NAMALWA (cell line): ENCODE data around the gene FRYL.
A peak's percentile ranks its signal among the peaks of the same experiment; 100 is the strongest.
"Not testable (repeated sequence)": the region's sequence is repeated elsewhere in the genome, so short reads cannot be mapped to it uniquely, and the experiment has no call there.

Experiments
- DNase-seq: peaks from one replicate; pipeline ENCODE4 v3.0.0-alpha.2; 2015; ENCODE audit warnings: low spot score

The FRYL gene

GRCh38 chr4:48698029-48698971 lies 81.8 kb downstream of the FRYL start:
- no peak for DNase-seq

- not testable (repeated sequence) for DNase-seq
These were observed 82.6 kb downstream of the FRYL start for GRCh38 chr4:48697516-48697915.

GRCh38 chr4:48694824-48695223 lies 85.3 kb downstream of the FRYL start:
- no peak for DNase-seq

GRCh38 chr4:48693856-48694574 lies 86.1 kb downstream of the FRYL start:
- no peak for DNase-seq

GRCh38 chr4:48692897-48693296 lies 87.2 kb downstream of the FRYL start:
- DNase-seq = no peak

- DNase-seq = no peak
These were observed 88.0 kb downstream of the FRYL start for GRCh38 chr4:48692044-48692443.

GRCh38 chr4:48688953-48689352 lies 91.1 kb downstream of the FRYL start:
- DNase-seq = no peak

- no peak for DNase-seq
These were observed 92.6 kb downstream of the FRYL start for GRCh38 chr4:48687313-48688051.

- no peak for DNase-seq
These were observed 93.7 kb downstream of the FRYL start for GRCh38 chr4:48686369-48686768.

- DNase-seq = peak; percentile 45
These were observed 96.1 kb downstream of the FRYL start for GRCh38 chr4:48683784-48684666.

GRCh38 chr4:48682870-48683269 lies 97.2 kb downstream of the FRYL start:
- DNase-seq = not testable (repeated sequence)

- peak; percentile 24 for DNase-seq
These were observed 98.2 kb downstream of the FRYL start for GRCh38 chr4:48681856-48682255.

- DNase-seq = no peak
These were observed 99.1 kb downstream of the FRYL start for GRCh38 chr4:48680848-48681568.

GRCh38 chr4:48673537-48673936 lies 106.5 kb downstream of the FRYL start:
- no peak for DNase-seq

- no peak for DNase-seq
These were observed 109.5 kb downstream of the FRYL start for GRCh38 chr4:48670587-48670986.

GRCh38 chr4:48669086-48669485 lies 111.0 kb downstream of the FRYL start:
- no peak for DNase-seq

- no peak for DNase-seq
These were observed 111.6 kb downstream of the FRYL start for GRCh38 chr4:48668254-48669017.

GRCh38 chr4:48667148-48667547 lies 112.9 kb downstream of the FRYL start:
- DNase-seq = no peak

GRCh38 chr4:48665555-48666186 lies 114.4 kb downstream of the FRYL start:
- no peak for DNase-seq

- no peak for DNase-seq
These were observed 115.1 kb downstream of the FRYL start for GRCh38 chr4:48664938-48665337.
